Fibroblast of villous mesenchyme (primary cell): Measurements from ENCODE around the gene GABPB2. TPM values are rescaled to one million over a fixed set of nuclear protein-coding genes. Genes with fewer than 3 reads are reported as not detected.

Experiments
- DNase-seq: peaks from one replicate; pipeline ENCODE4 v3.0.0-alpha.2; 2010; ENCODE audit warnings: low read depth
- H3K4me3 ChIP-seq: 2 replicates; pipeline ENCODE4 v1.5.1; 2011; ENCODE audit warnings: low read depth, mild to moderate bottlenecking, low read length
- CTCF ChIP-seq: IDR thresholded peaks from 2 replicates; pipeline ENCODE4 v1.5.1; 2012; ENCODE audit warnings: low read depth, mild to moderate bottlenecking, low read length; ENCODE audit not compliant: insufficient read depth
- total RNA-seq: library from RNA; depleted of rRNA; stranded (reverse); fragments of >200 nt; gene quantifications from 2 replicates; pipeline ENCODE4 v1.2.3, GENCODE V29; 2012

GABPB2 gene
- total RNA-seq, 1 donor = 9.5 TPM

GRCh38 chr1:151146412-151147131 is 76.0 kb downstream of the GABPB2 start, which contains the start of gene SEMA6C:
Gene SEMA6C (minus strand): TSS chr1:151146631. CDS start chr1:151142621, 4,010 bp downstream.
- DNase-seq = peak; percentile 90
- no peak for TF ChIP-seq CTCF
- peak within 1 kb of the TSS; percentile 60 for H3K4me3 ChIP-seq

- peak; percentile 35 for DNase-seq
- TF ChIP-seq CTCF = no peak
- peak overlapping the region; percentile 60 for H3K4me3 ChIP-seq
Measured at GRCh38 chr1:151147132-151147503, 76.6 kb downstream of the GABPB2 start.

GRCh38 chr1:151147665-151148064 is 77.1 kb downstream of the GABPB2 start:
- DNase-seq = no peak
- no peak for TF ChIP-seq CTCF
- no peak overlapping the region for H3K4me3 ChIP-seq

- TF ChIP-seq CTCF = no peak
- DNase-seq = no peak
- no peak within 1 kb of the TSS for H3K4me3 ChIP-seq
Measured at GRCh38 chr1:151156515-151156819, 85.9 kb downstream of the GABPB2 start, which contains the start of gene TNFAIP8L2. Gene TNFAIP8L2 (plus strand): TSS chr1:151156649. CDS start chr1:151158698, 2,049 bp downstream.

- DNase-seq = no peak
- TF ChIP-seq CTCF = no peak
- H3K4me3 ChIP-seq = no peak overlapping the region
Measured at GRCh38 chr1:151157067-151157531, 86.5 kb downstream of the GABPB2 start.

- DNase-seq = no peak
- no peak for TF ChIP-seq CTCF
Measured at GRCh38 chr1:151158326-151158725, 87.8 kb downstream of the GABPB2 start.

More at GRCh38 chr1:151158326-151158725, 87.8 kb downstream of the GABPB2 start:
- no peak overlapping the region for H3K4me3 ChIP-seq
